H1 (cell line): ENCODE results near the gene ST8SIA5.

Experiments used
- ATF2 ChIP-seq: IDR thresholded peaks from 2 replicates; pipeline ENCODE4 v1.6.1; 2012; ENCODE audit warnings: low read length, inconsistent platforms
- ATF3 ChIP-seq: IDR thresholded peaks from 2 replicates; pipeline ENCODE4 v1.6.1; 2011; ENCODE audit warnings: low read depth, mild to moderate bottlenecking, low read length; ENCODE audit not compliant: insufficient read depth
- CTCF ChIP-seq, 3 experiments: IDR thresholded peaks; 1 replicate in 2 of 3; 2 replicates in 1 of 3; pipeline versions ENCODE4 v1.5.1 to v1.6.1; 2011; ENCODE audit warnings: low read length in 3 of 3, mild to moderate bottlenecking in 3 of 3, inconsistent platforms in 2 of 3, low read depth in 1 of 3, moderate library complexity in 1 of 3; ENCODE audit not compliant: insufficient read depth in 1 of 3; ENCODE audit errors: control extremely low read depth in 1 of 3
- POLR2A ChIP-seq, 2 experiments: IDR thresholded peaks; 1 replicate in 1 of 2; 2 replicates in 1 of 2; pipeline ENCODE4 v1.6.1; 2011; ENCODE audit warnings: low read depth in 2 of 2, low read length in 2 of 2, mild to moderate bottlenecking in 2 of 2; ENCODE audit errors: control extremely low read depth in 1 of 2
- RNF2 ChIP-seq: fragments of 200-900, 300-1000 bp; sonication (generic); IDR thresholded peaks from 2 replicates; pipeline ENCODE4 v1.7.1; 2016; ENCODE audit warnings: borderline replicate concordance, low read depth, mild to moderate bottlenecking, antibody characterized with exemption, low read length; ENCODE audit not compliant: poor library complexity, severe bottlenecking; ENCODE audit errors: missing control alignments
- SP2 ChIP-seq: IDR thresholded peaks from 2 replicates; pipeline ENCODE4 v1.6.1; 2012; ENCODE audit warnings: mild to moderate bottlenecking, low read length, inconsistent platforms
- TAF1 ChIP-seq: IDR thresholded peaks from 2 replicates; pipeline ENCODE4 v1.6.1; 2011; ENCODE audit warnings: mild to moderate bottlenecking, low read depth, low read length
- TAF7 ChIP-seq: optimal IDR thresholded peaks from 2 replicates; pipeline ENCODE3; 2011; ENCODE audit warnings: low read depth, mild to moderate bottlenecking, inconsistent platforms, low read length, moderate library complexity, borderline replicate concordance
- ZNF274 ChIP-seq: IDR thresholded peaks from 2 replicates; pipeline ENCODE4 v1.7.0; 2012; ENCODE audit warnings: low read length, borderline replicate concordance; ENCODE audit errors: extremely low read depth

DNA sequence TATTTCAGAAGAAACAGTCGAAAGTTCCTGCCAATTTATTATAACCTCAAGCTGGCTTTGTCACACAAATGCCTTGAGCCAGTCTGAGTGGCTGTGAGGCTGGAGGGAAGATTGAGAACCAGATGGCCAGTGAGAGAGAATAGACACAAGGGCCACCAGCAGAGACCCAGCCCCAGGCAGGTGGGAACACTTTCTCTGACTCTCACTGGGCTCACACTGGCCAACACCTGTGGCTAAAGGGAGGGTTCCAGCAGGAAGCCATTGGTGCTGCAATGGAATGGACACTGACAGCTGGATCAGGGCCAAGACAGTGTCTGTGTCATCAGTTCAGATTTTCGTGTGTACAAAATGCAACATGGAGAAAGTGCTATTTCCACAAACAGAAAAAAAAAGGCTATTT is 129.7 kb downstream of the ST8SIA5 start:
- TF ChIP-seq RNF2 (no peak), TAF7 (no peak), CTCF (IDR thresholded peaks at IDR 0.05; ENCODE audit: control extremely low read depth in 1 of 3, insufficient read depth in 1 of 3, low read depth in 1 of 3, low read length in 3 of 3) (no peak), ATF3 (no peak), SP2 (no peak), ATF2 (no peak), ZNF274 (no peak), POLR2A (IDR thresholded peaks at IDR 0.05; ENCODE audit: control extremely low read depth in 1 of 2, low read depth in 2 of 2, low read length in 2 of 2) (no peak), TAF1 (no peak)
